ENCODE data around the gene PGBD5.

GRCh38 chr1:230435108-230435507, 9.0 kb upstream of the PGBD5 start:
- TF ChIP-seq CTCF (IDR thresholded peaks at IDR 0.05) (no peak), USF2 (IDR thresholded peaks at IDR 0.05; ENCODE audit: borderline replicate concordance, low read depth, low read length) (no peak), MAX (IDR thresholded peaks at IDR 0.05; ENCODE audit: low read depth) (no peak)

Measured in SK-N-SH (cell line).